CD4-positive, alpha-beta T cell treated with Interleukin-21 for 1 hour (primary cell): Measurements from ENCODE around the gene PRSS16.
A peak's percentile ranks its signal among the peaks of the same experiment; 100 is the strongest.
"Not testable (repeated sequence)": the region's sequence is repeated elsewhere in the genome, so short reads cannot be mapped to it uniquely, and the experiment has no call there.

Source experiments
- DNase-seq: peaks from one replicate; pipeline ENCODE4 v3.0.0-alpha.2; 2020

The PRSS16 gene

GRCh38 chr6:27247133-27247836, at the start of gene PRSS16:
PRSS16 (plus strand) TSS chr6:27247701; CDS start chr6:27247738, 37 bp downstream.
- DNase-seq = no peak

GRCh38 chr6:27205375-27206278, 41.9 kb upstream of the PRSS16 start:
- DNase-seq = peak; percentile 12

- DNase-seq = no peak
Observed at GRCh38 chr6:27206806-27207205, 40.7 kb upstream of the PRSS16 start.

GRCh38 chr6:27208042-27208441, 39.5 kb upstream of the PRSS16 start:
- no peak for DNase-seq

- no peak for DNase-seq
Observed at GRCh38 chr6:27209196-27209595, 38.3 kb upstream of the PRSS16 start.

GRCh38 chr6:27209659-27210269, 37.7 kb upstream of the PRSS16 start:
- no peak for DNase-seq

- not testable (repeated sequence) for DNase-seq
Observed at GRCh38 chr6:27213091-27213517, 34.4 kb upstream of the PRSS16 start.

- DNase-seq = no peak
Observed at GRCh38 chr6:27213544-27214125, 33.9 kb upstream of the PRSS16 start.

GRCh38 chr6:27214126-27214601, 33.3 kb upstream of the PRSS16 start:
- DNase-seq = no peak

- DNase-seq = no peak
Observed at GRCh38 chr6:27216874-27217273, 30.6 kb upstream of the PRSS16 start.

- DNase-seq = not testable (repeated sequence)
Observed at GRCh38 chr6:27222971-27223370, 24.5 kb upstream of the PRSS16 start.

GRCh38 chr6:27224729-27225128, 22.8 kb upstream of the PRSS16 start:
- DNase-seq = no peak

GRCh38 chr6:27228963-27229477, 18.5 kb upstream of the PRSS16 start:
- no peak for DNase-seq

- no peak for DNase-seq
Observed at GRCh38 chr6:27230758-27231111, 16.8 kb upstream of the PRSS16 start.

GRCh38 chr6:27234576-27234975, 12.9 kb upstream of the PRSS16 start:
- no peak for DNase-seq

GRCh38 chr6:27237089-27237803, 10.3 kb upstream of the PRSS16 start:
- DNase-seq = peak; percentile 26

GRCh38 chr6:27238010-27238983, 9.2 kb upstream of the PRSS16 start:
- no peak for DNase-seq

- DNase-seq = no peak
Observed at GRCh38 chr6:27239258-27239657, 8.2 kb upstream of the PRSS16 start.

- DNase-seq = no peak
Observed at GRCh38 chr6:27241443-27241842, 6.1 kb upstream of the PRSS16 start.

GRCh38 chr6:27242589-27243265, 4.8 kb upstream of the PRSS16 start:
- DNase-seq = no peak
